HCT116 (cell line): ENCODE data around the gene FAR1. TPM values are rescaled to one million over a fixed set of nuclear protein-coding genes. Genes with fewer than 3 reads are reported as not detected.
A peak's percentile ranks its signal among the peaks of the same experiment; 100 is the strongest.

ENCODE experiments used
- ATAC-seq: fragments of 200-7000 bp; cut with Tn5 transposase; 2 replicates; pipeline ENCODE4 v1.9.1; 2020; ENCODE audit warnings: mild to moderate bottlenecking, moderate library complexity
- BruUV-seq: library from RNA; stranded (reverse); fragments of 400-500 nt; replicated peaks from 2 replicates; lab custom pipeline; 2021; lab: Mats Ljungman, UMichigan
- CTCF ChIA-PET: fragments of 300-600 bp; sonication (Branson Sonifier 250); formaldehyde crosslinking; loops from one replicate; lab custom pipeline; 2021; ENCODE audit warnings: antibody characterized with exemption; lab: Charles Lee
- POLR2A ChIA-PET: fragments of 300-600, 350-600 bp; sonication (Branson Sonifier 250); formaldehyde crosslinking; loops from one replicate; lab custom pipeline; 2021; ENCODE audit warnings: antibody characterized with exemption; lab: Charles Lee
- RAD21 ChIA-PET, 2 experiments: fragments of 300-600 bp; sonication (Branson Sonifier 250); formaldehyde crosslinking; loops; one replicate each; lab custom pipeline; 2023; ENCODE audit warnings: low total read pairs in 2 of 2; ENCODE audit not compliant: uncharacterized antibody in 2 of 2, unreplicated experiment in 2 of 2, low non-redundant PET in 1 of 2; lab: Charles Lee
- DNase-seq: peaks from one replicate; pipeline ENCODE4 v3.0.0-alpha.2; 2010; ENCODE audit warnings: low read depth, low spot score
- H2AFZ ChIP-seq: fragments of 200-600 bp; shearing (Covaris generic), sonication (generic); 2 replicates; pipeline ENCODE4 v1.6.1; 2017; ENCODE audit warnings: low read depth, mixed run types, mixed read lengths, antibody characterized with exemption, low read length; ENCODE audit not compliant: poor library complexity, severe bottlenecking
- H3K27ac ChIP-seq: 2 replicates; pipeline ENCODE4 v1.5.1; 2012; ENCODE audit warnings: low read depth, low read length
- H3K27me3 ChIP-seq: fragments of 200-600 bp; sonication (generic); 2 replicates; pipeline ENCODE4 v1.6.1; 2016; ENCODE audit warnings: mixed run types, low read length, mixed read lengths; ENCODE audit not compliant: insufficient read depth
- H3K36me3 ChIP-seq, 2 experiments: fragments of 200-500 bp in 1 of 2; fragments of 200-600 bp in 1 of 2; sonication (Bioruptor generic) in 1 of 2; sonication (generic) in 1 of 2; 2 replicates each; pipeline versions ENCODE4 v1.5.1 to v1.6.1; 2014 to 2016; ENCODE audit warnings: low read length in 2 of 2, inconsistent platforms in 1 of 2, mixed read lengths in 1 of 2, mixed run types in 1 of 2; ENCODE audit not compliant: insufficient read depth in 2 of 2, control insufficient read depth in 1 of 2
- H3K4me1 ChIP-seq, 2 experiments: fragments of 200-600 bp in 1 of 2; sonication (generic) in 1 of 2; 2 replicates each; pipeline versions ENCODE4 v1.5.1 to v1.6.1; 2012 to 2017; ENCODE audit warnings: low read length in 2 of 2, inconsistent platforms in 1 of 2, mild to moderate bottlenecking in 1 of 2, mixed read lengths in 1 of 2, mixed run types in 1 of 2, moderate library complexity in 1 of 2; ENCODE audit not compliant: insufficient read depth in 2 of 2, control insufficient read depth in 1 of 2
- H3K4me2 ChIP-seq: fragments of 200-600 bp; sonication (generic); 2 replicates; pipeline ENCODE4 v1.6.1; 2017; ENCODE audit warnings: mixed run types, low read length, mixed read lengths
- H3K4me3 ChIP-seq, 2 experiments: fragments of 200-600 bp in 1 of 2; sonication (generic) in 1 of 2; replicated peaks in 1 of 2; 2 replicates each; pipeline ENCODE4 v1.5.1; 2011 to 2016; ENCODE audit warnings: low read length in 2 of 2, control low read depth in 1 of 2, low read depth in 1 of 2, mild to moderate bottlenecking in 1 of 2, mixed read lengths in 1 of 2, mixed run types in 1 of 2
- H3K79me2 ChIP-seq: fragments of 200-600 bp; sonication (generic); 2 replicates; pipeline ENCODE4 v1.6.1; 2017; ENCODE audit warnings: mild to moderate bottlenecking, mixed run types, low read length, moderate library complexity, mixed read lengths; ENCODE audit not compliant: insufficient read depth
- H3K9ac ChIP-seq: fragments of 200-600 bp; sonication (generic); 2 replicates; pipeline ENCODE4 v1.6.1; 2016; ENCODE audit warnings: low read length, mixed read lengths
- H3K9me2 ChIP-seq: fragments of 200-600 bp; sonication (generic), shearing (Covaris generic); 2 replicates; pipeline ENCODE4 v1.6.1; 2017; ENCODE audit warnings: mixed run types, mild to moderate bottlenecking, moderate library complexity; ENCODE audit not compliant: insufficient read depth
- H3K9me3 ChIP-seq, 2 experiments: fragments of 200-500 bp in 1 of 2; fragments of 200-600 bp in 1 of 2; sonication (Bioruptor generic) in 1 of 2; sonication (generic) in 1 of 2; 2 replicates each; pipeline ENCODE4 v1.6.1; 2014 to 2017; ENCODE audit warnings: low read length in 2 of 2, mixed read lengths in 2 of 2, inconsistent platforms in 1 of 2, low read depth in 1 of 2, mild to moderate bottlenecking in 1 of 2, mixed run types in 1 of 2, moderate library complexity in 1 of 2; ENCODE audit not compliant: control insufficient read depth in 1 of 2, insufficient read depth in 1 of 2
- H4K20me1 ChIP-seq: fragments of 200-600 bp; sonication (generic), shearing (Covaris generic); 2 replicates; pipeline ENCODE4 v1.6.1; 2017; ENCODE audit warnings: mixed run types, mild to moderate bottlenecking, moderate library complexity; ENCODE audit not compliant: insufficient read depth
- CEBPB ChIP-seq: IDR thresholded peaks from 2 replicates; pipeline ENCODE4 v1.6.1; 2012; ENCODE audit warnings: low read depth
- EZH2 ChIP-seq: fragments of 200-600 bp; sonication (generic); IDR thresholded peaks from 2 replicates; pipeline ENCODE4 v1.6.1; 2017; ENCODE audit warnings: antibody characterized with exemption, mixed run types
- EZH2phosphoT487 ChIP-seq: fragments of 200-600 bp; IDR thresholded peaks from 2 replicates; pipeline ENCODE4 v1.6.1; 2018; ENCODE audit warnings: antibody characterized with exemption, borderline replicate concordance
- JUND ChIP-seq: IDR thresholded peaks from 2 replicates; pipeline ENCODE4 v1.6.1; 2012
- intact Hi-C: fragments of 100-400 bp; cut with micrococcal nuclease; formaldehyde crosslinking; loops from 2 replicates; pipeline ENCODE4 v1.10.0; 2022
- total RNA-seq: library from RNA; stranded (reverse); gene quantifications from one replicate; pipeline ENCODE4 v1.2.1, GENCODE V29; 2021; ENCODE audit not compliant: unreplicated experiment
- TF ChIP-seq, protein P1 (sequence below), 3 experiments: fragments of 200-600 bp in 1 of 3; sonication (generic) in 1 of 3; IDR thresholded peaks in 2 of 3; conservative IDR thresholded peaks in 1 of 3; 2 replicates each; pipeline ENCODE4 v1.5.1; 2012 to 2017; ENCODE audit warnings: low read depth in 2 of 3, low read length in 2 of 3, antibody characterized with exemption in 1 of 3, borderline replicate concordance in 1 of 3, control low read depth in 1 of 3, mild to moderate bottlenecking in 1 of 3, mixed read lengths in 1 of 3, mixed run types in 1 of 3, moderate library complexity in 1 of 3; ENCODE audit not compliant: insufficient read depth in 1 of 3
- TF ChIP-seq, protein P2 (sequence below): IDR thresholded peaks from 2 replicates; pipeline ENCODE4 v1.6.1; 2012

Gene FAR1
- total RNA-seq, 1 experiment from 2014 or later: 74.3 TPM

DNA sequence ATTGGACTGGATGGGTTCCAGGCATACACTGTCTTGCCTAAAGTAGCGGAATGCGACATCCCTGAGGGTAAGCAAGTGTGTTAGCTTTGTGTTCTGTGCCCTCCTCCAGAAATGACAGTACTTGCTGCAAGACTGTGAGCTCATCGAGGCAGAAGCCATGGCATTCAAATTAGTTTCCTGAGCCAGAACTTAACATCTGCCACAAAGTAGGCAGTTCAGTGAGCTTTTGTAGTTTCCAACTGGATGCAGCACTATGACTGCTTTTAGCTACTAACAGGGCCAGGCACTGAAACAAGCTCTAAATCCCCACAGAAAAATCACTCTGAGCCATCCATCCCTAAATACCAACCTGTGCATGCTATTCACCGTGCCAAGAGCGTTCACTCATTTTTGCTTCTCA is 1.2 kb upstream of the FAR1 start (continued):
- TF ChIP-seq, protein P1, sequence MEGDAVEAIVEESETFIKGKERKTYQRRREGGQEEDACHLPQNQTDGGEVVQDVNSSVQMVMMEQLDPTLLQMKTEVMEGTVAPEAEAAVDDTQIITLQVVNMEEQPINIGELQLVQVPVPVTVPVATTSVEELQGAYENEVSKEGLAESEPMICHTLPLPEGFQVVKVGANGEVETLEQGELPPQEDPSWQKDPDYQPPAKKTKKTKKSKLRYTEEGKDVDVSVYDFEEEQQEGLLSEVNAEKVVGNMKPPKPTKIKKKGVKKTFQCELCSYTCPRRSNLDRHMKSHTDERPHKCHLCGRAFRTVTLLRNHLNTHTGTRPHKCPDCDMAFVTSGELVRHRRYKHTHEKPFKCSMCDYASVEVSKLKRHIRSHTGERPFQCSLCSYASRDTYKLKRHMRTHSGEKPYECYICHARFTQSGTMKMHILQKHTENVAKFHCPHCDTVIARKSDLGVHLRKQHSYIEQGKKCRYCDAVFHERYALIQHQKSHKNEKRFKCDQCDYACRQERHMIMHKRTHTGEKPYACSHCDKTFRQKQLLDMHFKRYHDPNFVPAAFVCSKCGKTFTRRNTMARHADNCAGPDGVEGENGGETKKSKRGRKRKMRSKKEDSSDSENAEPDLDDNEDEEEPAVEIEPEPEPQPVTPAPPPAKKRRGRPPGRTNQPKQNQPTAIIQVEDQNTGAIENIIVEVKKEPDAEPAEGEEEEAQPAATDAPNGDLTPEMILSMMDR (IDR thresholded peaks at IDR 0.05 in 2 of 3, conservative IDR thresholded peaks at IDR 0.05 in 1 of 3; ENCODE audit: borderline replicate concordance in 1 of 3, insufficient read depth in 1 of 3, low read depth in 2 of 3, low read length in 2 of 3): no peak
- TF ChIP-seq EZH2phosphoT487 (no peak), CEBPB (no peak), EZH2 (no peak)
- TF ChIP-seq, protein P2, sequence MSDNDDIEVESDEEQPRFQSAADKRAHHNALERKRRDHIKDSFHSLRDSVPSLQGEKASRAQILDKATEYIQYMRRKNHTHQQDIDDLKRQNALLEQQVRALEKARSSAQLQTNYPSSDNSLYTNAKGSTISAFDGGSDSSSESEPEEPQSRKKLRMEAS: no peak
- TF ChIP-seq, all 23 proteins: peak for 0

DNA sequence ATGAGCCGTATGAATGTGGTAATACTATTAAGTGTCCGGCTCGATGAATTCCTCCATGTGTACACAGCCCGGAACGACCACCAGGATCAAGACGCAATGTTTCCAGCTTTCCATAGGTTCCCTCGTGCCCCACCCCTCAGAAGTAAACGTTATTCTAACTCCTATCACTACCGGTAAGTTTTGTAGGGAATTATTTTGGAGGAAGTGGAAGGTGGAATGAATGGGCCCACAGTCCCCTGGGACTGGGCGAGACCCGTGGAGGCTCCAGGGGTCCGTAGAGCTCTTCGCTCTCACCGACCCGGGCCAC is 720 bp upstream of the FAR1 start:
- RAD21 ChIA-PET: no interaction called here
- H3K79me2 ChIP-seq: peaks cover 42% of the 10 kb centered on the region
- POLR2A ChIA-PET: no interaction called here
- H3K36me3 ChIP-seq: no peaks in the 10 kb centered on the region
- CTCF ChIA-PET: interaction anchor here (0.6 kb wide), 1 partner anchor 11 kb away, joined by 3 read pairs; no protein-coding TSS in a partner anchor
- intact Hi-C loops: no loop called here
- H2AFZ ChIP-seq: peak overlapping the region; percentile 41
- peak overlapping the region; percentile 62; the same call in 1 of the 2 replicates for H3K27ac ChIP-seq
- H4K20me1 ChIP-seq: peaks cover 7% of the 10 kb centered on the region; the same call in 1 of the 2 replicates
- peak overlapping the region; percentile 32 to 91 for H3K4me3 ChIP-seq
- H3K9ac ChIP-seq: peak overlapping the region; percentile 50
- no peak for TF ChIP-seq JUND
- no TSS peak for BruUV-seq
- no peaks in the 10 kb centered on the region for H3K9me3 ChIP-seq
- peaks cover 5% of the 10 kb centered on the region; the same call in 1 of the 2 replicates for H3K9me2 ChIP-seq
- no peak for DNase-seq
- no peak for ATAC-seq
- no peaks in the 10 kb centered on the region for H3K27me3 ChIP-seq
- H3K4me1 ChIP-seq: peaks cover 5 to 24% of the 10 kb centered on the region in 2 experiments; a peak in 3 of 4 replicates
- peak overlapping the region; percentile 94 for H3K4me2 ChIP-seq
